HEK293 (cell line): ENCODE results near the gene MELTF.

Experiments
- ZNF510 ChIP-seq: fragments of 450-650 bp; formaldehyde crosslinking; IDR thresholded peaks from 2 replicates; pipeline ENCODE4 v1.5.1; 2018; ENCODE audit warnings: mild to moderate bottlenecking, missing genetic modification characterization, missing biosample characterization; ENCODE audit not compliant: insufficient replicate concordance
- TF ChIP-seq, protein P1 (sequence below): fragments of 450-650 bp; formaldehyde crosslinking; IDR thresholded peaks from 2 replicates; pipeline ENCODE4 v1.5.1; 2016; ENCODE audit warnings: missing biosample characterization, missing genetic modification characterization
- TF ChIP-seq, protein P2 (sequence below): IDR thresholded peaks from 2 replicates; pipeline ENCODE4 v1.6.1; 2011; ENCODE audit warnings: mild to moderate bottlenecking, low read depth, low read length, borderline replicate concordance

DNA sequence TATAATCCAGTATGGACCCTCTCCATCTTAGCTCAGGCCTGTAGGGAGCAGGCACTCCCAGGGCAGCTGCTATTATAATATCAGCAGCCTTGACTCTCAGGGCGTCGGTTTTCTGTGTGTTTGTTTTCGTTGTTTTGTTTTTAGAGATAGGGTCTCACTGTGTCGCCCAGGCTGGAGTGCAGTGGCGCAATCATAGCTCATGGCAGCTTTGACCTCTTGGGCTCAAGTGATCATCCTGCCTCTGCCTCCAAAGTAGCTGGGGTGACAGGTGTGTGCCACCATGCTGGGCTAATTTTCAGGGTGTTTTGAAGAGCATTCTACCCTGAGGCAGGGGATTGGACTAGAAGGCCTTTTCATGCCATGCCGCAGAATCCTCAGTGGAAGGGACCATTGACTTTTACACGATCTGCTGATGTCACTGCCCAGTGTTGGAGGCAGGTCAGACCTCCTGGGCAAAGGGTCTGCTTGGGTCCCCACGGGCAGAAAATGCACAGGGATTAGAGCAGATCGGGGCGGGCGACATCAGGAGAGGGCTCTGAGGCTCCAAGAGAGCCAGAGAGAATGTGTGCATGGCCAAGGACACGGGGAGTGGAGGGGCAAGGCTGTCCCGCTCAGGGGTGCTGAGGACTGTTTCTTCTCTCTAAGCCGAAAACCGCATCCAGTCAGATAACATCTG, 7.8 kb downstream of the MELTF start:
- TF ChIP-seq, protein P1, sequence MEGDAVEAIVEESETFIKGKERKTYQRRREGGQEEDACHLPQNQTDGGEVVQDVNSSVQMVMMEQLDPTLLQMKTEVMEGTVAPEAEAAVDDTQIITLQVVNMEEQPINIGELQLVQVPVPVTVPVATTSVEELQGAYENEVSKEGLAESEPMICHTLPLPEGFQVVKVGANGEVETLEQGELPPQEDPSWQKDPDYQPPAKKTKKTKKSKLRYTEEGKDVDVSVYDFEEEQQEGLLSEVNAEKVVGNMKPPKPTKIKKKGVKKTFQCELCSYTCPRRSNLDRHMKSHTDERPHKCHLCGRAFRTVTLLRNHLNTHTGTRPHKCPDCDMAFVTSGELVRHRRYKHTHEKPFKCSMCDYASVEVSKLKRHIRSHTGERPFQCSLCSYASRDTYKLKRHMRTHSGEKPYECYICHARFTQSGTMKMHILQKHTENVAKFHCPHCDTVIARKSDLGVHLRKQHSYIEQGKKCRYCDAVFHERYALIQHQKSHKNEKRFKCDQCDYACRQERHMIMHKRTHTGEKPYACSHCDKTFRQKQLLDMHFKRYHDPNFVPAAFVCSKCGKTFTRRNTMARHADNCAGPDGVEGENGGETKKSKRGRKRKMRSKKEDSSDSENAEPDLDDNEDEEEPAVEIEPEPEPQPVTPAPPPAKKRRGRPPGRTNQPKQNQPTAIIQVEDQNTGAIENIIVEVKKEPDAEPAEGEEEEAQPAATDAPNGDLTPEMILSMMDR (tag by site-specific recombination) = no peak
- TF ChIP-seq, protein P2, sequence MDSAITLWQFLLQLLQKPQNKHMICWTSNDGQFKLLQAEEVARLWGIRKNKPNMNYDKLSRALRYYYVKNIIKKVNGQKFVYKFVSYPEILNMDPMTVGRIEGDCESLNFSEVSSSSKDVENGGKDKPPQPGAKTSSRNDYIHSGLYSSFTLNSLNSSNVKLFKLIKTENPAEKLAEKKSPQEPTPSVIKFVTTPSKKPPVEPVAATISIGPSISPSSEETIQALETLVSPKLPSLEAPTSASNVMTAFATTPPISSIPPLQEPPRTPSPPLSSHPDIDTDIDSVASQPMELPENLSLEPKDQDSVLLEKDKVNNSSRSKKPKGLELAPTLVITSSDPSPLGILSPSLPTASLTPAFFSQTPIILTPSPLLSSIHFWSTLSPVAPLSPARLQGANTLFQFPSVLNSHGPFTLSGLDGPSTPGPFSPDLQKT = no peak
- TF ChIP-seq ZNF510 (tag by site-specific recombination) = no peak
